GM12873 (cell line): ENCODE results near the gene SORCS1.

Experiments
- TF ChIP-seq, protein P1 (sequence below): IDR thresholded peaks from 2 replicates; pipeline ENCODE4 v1.5.1; 2012; ENCODE audit warnings: low read depth, mild to moderate bottlenecking, moderate library complexity, low read length, control low read depth; ENCODE audit not compliant: insufficient read depth; ENCODE audit errors: missing control alignments

The SORCS1 gene

DNA sequence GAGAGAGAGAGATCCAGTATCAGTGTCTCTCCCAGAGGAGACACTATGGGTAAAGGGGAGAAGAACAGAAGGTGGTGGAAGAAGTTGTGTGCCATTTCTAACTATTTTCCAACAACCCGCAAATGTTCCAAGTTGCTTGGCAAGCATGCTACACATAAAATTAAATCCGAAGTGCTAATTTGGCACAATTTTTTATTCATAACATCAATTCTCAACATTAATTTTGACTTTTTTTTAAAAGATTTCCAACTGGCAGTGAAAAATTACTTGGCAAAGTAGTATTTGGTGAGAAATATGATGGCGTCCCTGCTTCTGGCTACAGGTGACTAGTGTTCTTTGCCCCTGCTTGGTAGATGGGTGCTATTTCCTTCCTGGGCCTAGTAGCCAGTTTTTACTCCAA is 622.0 kb downstream of the SORCS1 start:
- TF ChIP-seq, protein P1, sequence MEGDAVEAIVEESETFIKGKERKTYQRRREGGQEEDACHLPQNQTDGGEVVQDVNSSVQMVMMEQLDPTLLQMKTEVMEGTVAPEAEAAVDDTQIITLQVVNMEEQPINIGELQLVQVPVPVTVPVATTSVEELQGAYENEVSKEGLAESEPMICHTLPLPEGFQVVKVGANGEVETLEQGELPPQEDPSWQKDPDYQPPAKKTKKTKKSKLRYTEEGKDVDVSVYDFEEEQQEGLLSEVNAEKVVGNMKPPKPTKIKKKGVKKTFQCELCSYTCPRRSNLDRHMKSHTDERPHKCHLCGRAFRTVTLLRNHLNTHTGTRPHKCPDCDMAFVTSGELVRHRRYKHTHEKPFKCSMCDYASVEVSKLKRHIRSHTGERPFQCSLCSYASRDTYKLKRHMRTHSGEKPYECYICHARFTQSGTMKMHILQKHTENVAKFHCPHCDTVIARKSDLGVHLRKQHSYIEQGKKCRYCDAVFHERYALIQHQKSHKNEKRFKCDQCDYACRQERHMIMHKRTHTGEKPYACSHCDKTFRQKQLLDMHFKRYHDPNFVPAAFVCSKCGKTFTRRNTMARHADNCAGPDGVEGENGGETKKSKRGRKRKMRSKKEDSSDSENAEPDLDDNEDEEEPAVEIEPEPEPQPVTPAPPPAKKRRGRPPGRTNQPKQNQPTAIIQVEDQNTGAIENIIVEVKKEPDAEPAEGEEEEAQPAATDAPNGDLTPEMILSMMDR = no peak

DNA sequence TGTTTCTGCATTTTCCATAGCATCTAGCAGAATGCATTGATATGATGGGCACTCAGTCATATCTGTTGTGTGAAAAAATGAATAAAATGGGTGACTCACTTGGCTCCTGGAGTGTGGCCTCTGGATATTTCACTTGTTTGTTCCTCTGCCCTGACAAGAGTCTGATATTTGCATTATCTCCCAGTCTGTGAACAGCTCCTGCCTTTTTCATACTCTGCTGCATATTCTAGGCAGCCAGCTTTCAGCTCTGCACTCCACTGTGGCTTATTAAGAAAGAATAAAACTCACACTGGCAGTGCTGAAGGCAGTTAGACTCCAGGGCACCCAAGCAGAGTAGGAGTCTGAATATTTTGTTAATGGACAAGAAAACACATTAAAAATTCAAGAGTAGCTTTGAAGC is 623.9 kb downstream of the SORCS1 start:
- TF ChIP-seq, protein P1 = no peak

DNA sequence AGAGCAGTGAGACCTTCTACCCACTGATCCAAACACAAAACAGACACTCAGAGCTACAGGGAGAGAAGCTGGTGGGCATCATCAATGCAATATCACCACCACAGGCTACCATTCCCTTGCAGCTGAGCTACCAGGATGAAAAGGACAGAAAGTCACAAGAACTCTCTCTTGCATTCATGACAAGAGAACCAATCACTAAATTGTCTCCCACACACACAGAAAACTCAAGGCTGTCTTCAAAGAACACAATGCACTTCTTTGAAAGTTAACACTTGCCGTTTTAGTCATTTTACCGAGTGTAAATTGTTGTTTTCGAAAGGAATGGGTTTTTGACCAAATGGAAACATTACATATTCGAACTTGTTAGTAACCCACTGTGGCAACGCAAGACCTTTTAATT is 626.6 kb downstream of the SORCS1 start:
- TF ChIP-seq, protein P1 = no peak

DNA sequence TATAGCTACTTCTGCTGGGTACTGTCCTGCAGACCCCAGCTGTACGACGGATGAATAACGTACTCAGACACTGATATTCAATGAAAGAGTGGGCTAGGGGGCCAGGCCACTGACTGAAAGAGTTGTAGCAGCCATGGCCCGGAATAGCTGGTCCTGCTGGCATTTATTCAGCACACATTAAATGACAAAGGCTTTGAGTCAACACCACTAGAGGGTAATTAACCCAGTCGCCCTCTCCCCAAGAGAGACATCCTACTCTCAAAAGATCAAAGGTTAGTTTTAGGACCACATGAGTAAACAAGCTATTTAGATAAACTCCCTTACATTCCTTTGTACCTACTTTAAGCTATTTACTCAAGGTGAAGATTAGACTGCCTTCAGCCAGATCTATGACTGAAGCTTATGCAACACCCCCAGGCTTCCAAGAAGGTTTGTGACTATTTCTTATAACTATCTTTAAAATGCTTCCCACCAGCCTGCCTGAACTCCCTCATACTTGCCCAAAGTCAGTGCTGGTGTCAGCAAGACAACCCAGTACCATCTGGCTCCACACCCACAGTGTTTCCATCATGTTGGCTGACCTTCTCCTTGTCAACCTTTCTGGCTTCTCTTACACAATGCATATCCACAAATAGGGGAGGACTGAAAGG is 629.1 kb downstream of the SORCS1 start:
- TF ChIP-seq, protein P1 = no peak

DNA sequence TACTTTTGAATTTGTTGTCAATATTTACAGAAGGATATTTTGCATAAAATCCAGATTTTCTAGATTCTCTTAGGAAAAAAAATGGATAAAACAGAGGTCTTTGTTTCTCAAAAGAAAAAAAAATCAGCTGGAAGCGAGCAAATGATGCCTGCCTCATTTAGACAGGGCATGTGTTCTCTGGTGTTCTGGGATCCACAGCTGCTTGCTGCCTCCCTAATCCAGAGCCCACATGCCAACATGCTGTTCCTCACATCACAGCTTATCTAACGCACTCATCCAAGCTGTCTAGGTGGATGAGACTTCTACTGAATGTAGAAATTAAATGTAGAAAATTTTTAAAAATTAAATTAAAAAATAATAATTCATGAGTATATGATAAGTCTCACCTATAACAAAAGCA is 630.1 kb downstream of the SORCS1 start:
- TF ChIP-seq, protein P1 = no peak

DNA sequence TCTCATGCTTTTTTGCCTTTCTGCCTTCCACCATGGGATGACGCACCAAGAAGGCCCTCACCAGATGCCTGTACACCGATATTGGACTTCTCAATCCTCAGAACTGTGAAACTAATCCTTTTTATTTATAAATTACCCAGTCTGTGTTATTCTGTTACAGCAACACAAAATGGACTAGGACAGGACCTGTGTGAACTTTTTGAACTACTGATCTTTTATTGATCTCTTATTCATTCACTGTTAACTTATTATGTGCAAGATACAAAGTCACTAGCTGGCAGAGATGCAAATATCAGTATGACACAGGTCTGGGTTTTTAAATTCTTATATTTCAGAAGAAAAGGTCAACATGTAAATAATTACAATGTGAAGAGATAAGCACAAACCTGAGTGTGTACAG is 635.8 kb downstream of the SORCS1 start:
- TF ChIP-seq, protein P1 = no peak

DNA sequence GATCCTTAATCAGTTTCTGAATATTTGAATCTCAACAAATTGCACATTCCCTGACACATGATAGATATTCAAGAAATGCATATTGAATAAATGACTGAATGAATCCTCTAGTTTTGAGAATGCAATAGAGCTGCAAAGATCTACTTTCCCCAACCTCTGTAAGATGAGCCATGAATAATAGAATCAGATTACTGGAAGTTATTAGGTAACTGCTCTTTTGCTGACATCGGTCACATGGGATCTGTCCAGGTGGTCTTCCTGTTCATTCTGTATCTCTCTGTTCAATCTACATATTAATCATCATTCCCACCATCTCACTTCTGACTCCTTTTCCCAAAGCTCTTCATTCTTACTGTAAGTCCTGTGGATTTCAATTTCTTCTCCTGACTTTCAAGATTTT is 638.7 kb downstream of the SORCS1 start:
- TF ChIP-seq, protein P1 = no peak
